Measurements from ENCODE around the gene KIAA1755. TPM values are rescaled to one million over a fixed set of nuclear protein-coding genes. Genes with fewer than 3 reads are reported as not detected.

KIAA1755 gene
- total and polyA plus RNA-seq, 2 experiments from 2014 or later = 4.0 to 5.1 TPM

DNA sequence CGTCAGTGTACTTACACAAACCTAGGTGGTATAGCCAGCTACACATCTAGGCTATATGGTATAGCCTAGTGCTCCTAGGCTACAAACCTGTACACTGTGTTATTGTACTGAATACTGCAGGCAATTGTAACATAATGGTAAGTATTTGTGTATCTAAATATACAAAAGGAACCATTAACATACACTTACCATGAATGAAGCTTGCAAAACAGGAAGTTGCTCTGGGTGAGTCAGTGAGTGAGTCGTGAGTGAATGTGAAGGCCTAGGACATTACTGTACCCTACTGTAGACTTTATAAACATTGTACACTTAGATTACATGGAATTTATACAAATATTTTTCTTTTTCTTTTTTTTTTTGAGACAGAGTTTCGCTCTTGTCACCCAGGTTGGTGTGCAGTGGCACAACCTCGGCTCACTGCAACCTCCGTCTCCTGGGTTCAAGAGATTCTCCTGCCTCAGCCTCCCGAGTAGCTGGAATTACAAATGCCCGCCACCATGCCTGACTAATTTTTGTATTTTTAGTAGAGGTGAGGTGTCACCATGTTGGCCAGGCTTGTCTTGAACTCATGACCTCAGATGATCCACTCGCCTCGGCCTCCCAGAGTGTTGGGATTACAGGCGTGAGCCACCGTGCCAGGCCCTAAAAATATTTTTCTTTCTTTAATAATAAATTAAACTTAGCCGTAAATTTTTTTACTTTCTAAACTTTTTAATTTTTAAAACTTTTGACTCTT is 15.4 kb upstream of the KIAA1755 start:
- H3K4me1 ChIP-seq (ENCODE audit: insufficient read depth) = peaks cover 70% of the 10 kb centered on the region
- no peaks in the 10 kb centered on the region for H3K9me2 ChIP-seq (ENCODE audit: insufficient read depth)
- peak overlapping the region; percentile 17; the same call in 1 of the 2 replicates for H3K4me3 ChIP-seq
- H2AFZ ChIP-seq = peak overlapping the region; percentile 66; the same call in 1 of the 2 replicates
- H3F3A ChIP-seq (ENCODE audit: insufficient read depth) = peaks cover 61% of the 10 kb centered on the region
- no peaks in the 10 kb centered on the region for H3K9me3 ChIP-seq (ENCODE audit: low read depth)
- no peaks in the 10 kb centered on the region for H3K36me3 ChIP-seq (ENCODE audit: low read depth)
- no peaks in the 10 kb centered on the region for H3K79me2 ChIP-seq (ENCODE audit: insufficient read depth)
- 11 to 13% methylated on average over 12 of the region's 12 CpGs for WGBS, 2 experiments (ENCODE audit: low coverage in 1 of 2, low lambda C conversion rate in 2 of 2, missing lambda C conversion rate in 2 of 2)
- TF ChIP-seq EZH2phosphoT487 (IDR thresholded peaks at IDR 0.05; ENCODE audit: insufficient read depth, low read depth) = no peak
- TF ChIP-seq EZH2 (IDR thresholded peaks at IDR 0.05; ENCODE audit: insufficient read depth, poor library complexity, severe bottlenecking) = no peak
- H3K27me3 ChIP-seq (replicated peaks; ENCODE audit: insufficient read depth) = no peaks in the 10 kb centered on the region
- H3K9ac ChIP-seq = peak overlapping the region; percentile 58
- H3K27ac ChIP-seq = peak overlapping the region; percentile 96
- in situ Hi-C loops (cut with MboI) = no loop called here
- peak overlapping the region; percentile 49 for H3K4me2 ChIP-seq (ENCODE audit: unreplicated experiment)
- peak; percentile 83 for DNase-seq
- H4K20me1 ChIP-seq (ENCODE audit: insufficient read depth) = no peaks in the 10 kb centered on the region

GRCh38 chr20:38272961-38273360 is 12.4 kb upstream of the KIAA1755 start:
- peak overlapping the region; percentile 16 for H3K9ac ChIP-seq
- peaks cover 57% of the 10 kb centered on the region for H3K4me1 ChIP-seq (ENCODE audit: insufficient read depth)
- H3K9me3 ChIP-seq (ENCODE audit: low read depth) = no peaks in the 10 kb centered on the region
- no peaks in the 10 kb centered on the region for H3K79me2 ChIP-seq (ENCODE audit: insufficient read depth)
- peak overlapping the region; percentile 46 for H3K4me2 ChIP-seq (ENCODE audit: unreplicated experiment)
- no peak overlapping the region for H3K4me3 ChIP-seq
- peak overlapping the region; percentile 57 for H2AFZ ChIP-seq
- H3F3A ChIP-seq (ENCODE audit: insufficient read depth) = peaks cover 55% of the 10 kb centered on the region
- peak; percentile 75 for DNase-seq
- 0 to 5% methylated on average over 2 of the region's 2 CpGs for WGBS, 2 experiments (ENCODE audit: low coverage in 1 of 2, low lambda C conversion rate in 2 of 2, missing lambda C conversion rate in 2 of 2)
- TF ChIP-seq EZH2phosphoT487 (IDR thresholded peaks at IDR 0.05; ENCODE audit: insufficient read depth, low read depth) (no peak), EZH2 (IDR thresholded peaks at IDR 0.05; ENCODE audit: insufficient read depth, poor library complexity, severe bottlenecking) (no peak)
- H4K20me1 ChIP-seq (ENCODE audit: insufficient read depth) = no peaks in the 10 kb centered on the region
- no peaks in the 10 kb centered on the region for H3K9me2 ChIP-seq (ENCODE audit: insufficient read depth)
- H3K36me3 ChIP-seq (ENCODE audit: low read depth) = no peaks in the 10 kb centered on the region
- in situ Hi-C loops (cut with MboI) = no loop called here
- peak overlapping the region; percentile 96 for H3K27ac ChIP-seq
- no peaks in the 10 kb centered on the region for H3K27me3 ChIP-seq (replicated peaks; ENCODE audit: insufficient read depth)

- DNase-seq = peak; percentile 78
- Histone ChIP-seq H3K4me2 (ENCODE audit: unreplicated experiment) (peak overlapping the region; percentile 46), H3K4me3 (no peak overlapping the region), H3K9me2 (ENCODE audit: insufficient read depth) (no peaks in the 10 kb centered on the region), H3K79me2 (ENCODE audit: insufficient read depth) (no peaks in the 10 kb centered on the region), H3K27me3 (replicated peaks; ENCODE audit: insufficient read depth) (no peaks in the 10 kb centered on the region), H3K27ac (peak overlapping the region; percentile 96), H3K9me3 (ENCODE audit: low read depth) (no peaks in the 10 kb centered on the region), H2AFZ (no peak overlapping the region), H4K20me1 (ENCODE audit: insufficient read depth) (no peaks in the 10 kb centered on the region), H3K9ac (peak overlapping the region; percentile 16), H3F3A (ENCODE audit: insufficient read depth) (peaks cover 55% of the 10 kb centered on the region), H3K36me3 (ENCODE audit: low read depth) (no peaks in the 10 kb centered on the region), H3K4me1 (ENCODE audit: insufficient read depth) (peaks cover 56% of the 10 kb centered on the region)
- 37 to 45% methylated on average over 2 of the region's 2 CpGs for WGBS, 2 experiments (ENCODE audit: low coverage in 1 of 2, low lambda C conversion rate in 2 of 2, missing lambda C conversion rate in 2 of 2)
- in situ Hi-C loops (cut with MboI) = no loop called here
- TF ChIP-seq EZH2 (IDR thresholded peaks at IDR 0.05; ENCODE audit: insufficient read depth, poor library complexity, severe bottlenecking) (no peak), EZH2phosphoT487 (IDR thresholded peaks at IDR 0.05; ENCODE audit: insufficient read depth, low read depth) (no peak)
Measured at GRCh38 chr20:38272398-38272797, 11.9 kb upstream of the KIAA1755 start.

DNA sequence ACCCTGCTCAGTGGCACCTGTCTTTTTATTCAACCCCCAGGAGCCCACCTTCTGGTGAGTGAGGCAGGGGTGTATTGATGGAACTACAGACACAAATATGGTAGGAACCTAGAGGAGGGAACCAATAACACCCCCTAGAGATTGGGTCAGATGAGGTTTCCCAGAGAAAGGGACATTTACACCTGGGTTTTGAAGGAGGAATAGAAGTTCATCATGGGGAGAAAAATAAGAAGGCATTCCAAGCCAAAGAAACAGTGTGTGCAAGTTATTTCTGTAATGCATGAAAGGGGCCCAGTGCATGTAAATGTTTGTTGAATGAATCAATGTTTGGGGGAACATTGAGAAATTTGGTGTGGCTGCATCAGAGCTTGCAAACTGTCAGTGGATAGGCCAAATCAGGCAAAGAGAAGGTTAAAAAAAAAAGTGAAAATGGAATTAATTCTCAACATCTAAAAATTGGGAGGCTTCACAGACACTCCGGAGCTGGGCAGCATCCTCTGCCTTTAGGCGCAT is 11.1 kb upstream of the KIAA1755 start:
- H3K36me3 ChIP-seq (ENCODE audit: low read depth) = no peaks in the 10 kb centered on the region
- TF ChIP-seq EZH2phosphoT487 (IDR thresholded peaks at IDR 0.05; ENCODE audit: insufficient read depth, low read depth) (no peak), EZH2 (IDR thresholded peaks at IDR 0.05; ENCODE audit: insufficient read depth, poor library complexity, severe bottlenecking) (no peak)
- H3F3A ChIP-seq (ENCODE audit: insufficient read depth) = peaks cover 52% of the 10 kb centered on the region
- no peak overlapping the region for H3K4me2 ChIP-seq (ENCODE audit: unreplicated experiment)
- in situ Hi-C loops (cut with MboI) = no loop called here
- no peaks in the 10 kb centered on the region for H4K20me1 ChIP-seq (ENCODE audit: insufficient read depth)
- no peak overlapping the region for H3K9ac ChIP-seq
- peaks cover 52% of the 10 kb centered on the region for H3K4me1 ChIP-seq (ENCODE audit: insufficient read depth)
- H2AFZ ChIP-seq = 0 out of 2 replicates have a peak overlapping the region, but pooled peaks have one; percentile 2
- WGBS, 2 experiments (ENCODE audit: low coverage in 1 of 2, low lambda C conversion rate in 2 of 2, missing lambda C conversion rate in 2 of 2) = 98 to 100% methylated on average over 2 of the region's 2 CpGs
- no peaks in the 10 kb centered on the region for H3K27me3 ChIP-seq (replicated peaks; ENCODE audit: insufficient read depth)
- no peak overlapping the region for H3K4me3 ChIP-seq
- no peaks in the 10 kb centered on the region for H3K79me2 ChIP-seq (ENCODE audit: insufficient read depth)
- no peak for DNase-seq
- no peaks in the 10 kb centered on the region for H3K9me3 ChIP-seq (ENCODE audit: low read depth)
- H3K27ac ChIP-seq = peak overlapping the region; percentile 96
- no peaks in the 10 kb centered on the region for H3K9me2 ChIP-seq (ENCODE audit: insufficient read depth)
